Measurements from ENCODE around the gene CRHR2.

- no peak for TF ChIP-seq RAD21 (conservative IDR thresholded peaks at IDR 0.05)
- no peak for TF ChIP-seq POLR2AphosphoS5 (IDR thresholded peaks at IDR 0.05)
Measured at GRCh38 chr7:30605832-30606231, 76.4 kb downstream of the CRHR2 start.

All from neural cell (in vitro differentiated cells).